Occipital lobe (tissue), 3 donors: ENCODE data around the gene SH3BP5. TPM values are rescaled to one million over a fixed set of nuclear protein-coding genes. Genes with fewer than 3 reads are reported as not detected.

Experiments used
- DNase-seq: peaks from one replicate; lab custom pipeline; 2025; lab: John Stamatoyannopoulos, UW
- small RNA-seq: library from RNA; depleted of rRNA; stranded (forward); fragments of <200 nt; gene quantifications from one replicate; pipeline ENCODE3, GENCODE V24; 2014
- total RNA-seq: library from RNA; depleted of rRNA; stranded (reverse); fragments of >200 nt; gene quantifications from one replicate; pipeline ENCODE4 v1.2.3, GENCODE V29; 2014

The SH3BP5 gene
- total RNA-seq, 1 donor from 2014 or later: 61.6 TPM

GRCh38 chr3:15206662-15207576, 125.5 kb downstream of the SH3BP5 start:
- DNase-seq: no peak

- no peak for DNase-seq
Measured at GRCh38 chr3:15205934-15206661, 126.3 kb downstream of the SH3BP5 start, which contains the start of gene CAPN7. Gene CAPN7 (plus strand): TSS chr3:15206246. CDS start chr3:15206496, 250 bp downstream.

- DNase-seq: no peak
Measured at GRCh38 chr3:15205482-15205933, 126.9 kb downstream of the SH3BP5 start.

Small RNAs within 50 kb of the gene (small RNA-seq; reads per million reads assigned to genes)
- gene HMGN2P7: not detected
- gene RNU6-454P: not detected

Other genes with a start within 250 kb of the SH3BP5 start
- 70.8 TPM for gene RBSN, start 233.4 kb downstream of the SH3BP5 start, total RNA-seq
- gene CAPN7, start 126.3 kb downstream of the SH3BP5 start, total RNA-seq: 49.0 TPM
- gene METTL6, start 95.0 kb upstream of the SH3BP5 start, total RNA-seq: 89.2 TPM
- 30.7 TPM for gene EAF1, start 95.0 kb upstream of the SH3BP5 start, total RNA-seq
- 3.0 TPM for gene COLQ, start 189.1 kb upstream of the SH3BP5 start, total RNA-seq